GM12892 (cell line): ENCODE data around the gene CALML5. TPM values are rescaled to one million over a fixed set of nuclear protein-coding genes. Genes with fewer than 3 reads are reported as not detected.

Experiments
- DNase-seq: peaks from one replicate; pipeline ENCODE4 v3.0.0; 2011; ENCODE audit not compliant: insufficient read length
- FAIRE-seq: peaks from 2 replicates; lab custom pipeline; 2011; peaks lifted over from hg19 to GRCh38; lab: Jason Lieb, UNC
- POLR2A ChIP-seq: IDR thresholded peaks from 2 replicates; pipeline ENCODE4 v1.6.1; 2011; ENCODE audit warnings: low read depth, low read length, control low read depth
- POLR2AphosphoS5 ChIP-seq: IDR thresholded peaks from 2 replicates; pipeline ENCODE4 v1.6.1; 2011; ENCODE audit warnings: low read depth, low read length, control low read depth
- TAF1 ChIP-seq: IDR thresholded peaks from 2 replicates; pipeline ENCODE4 v1.6.1; 2011; ENCODE audit warnings: low read depth, mild to moderate bottlenecking, control low read depth, low read length, borderline replicate concordance
- polyA plus RNA-seq: library from polyadenylated mRNA; unstranded; fragments of >200 nt; gene quantifications from one replicate; pipeline ENCODE4 v1.2.1, GENCODE V29; 2012; ENCODE audit warnings: missing spikeins, inconsistent platforms; ENCODE audit not compliant: missing spikeins

The CALML5 gene, protein sequence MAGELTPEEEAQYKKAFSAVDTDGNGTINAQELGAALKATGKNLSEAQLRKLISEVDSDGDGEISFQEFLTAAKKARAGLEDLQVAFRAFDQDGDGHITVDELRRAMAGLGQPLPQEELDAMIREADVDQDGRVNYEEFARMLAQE
- not detected for polyA plus RNA-seq

- TF ChIP-seq POLR2AphosphoS5 (no peak), TAF1 (no peak), POLR2A (no peak)
- DNase-seq (no peak), FAIRE-seq (no peak)
Observed at GRCh38 chr10:5499493-5500140, at the start of gene CALML5. Gene CALML5 (minus strand): TSS chr10:5499570. CDS start chr10:5499438, 132 bp downstream.

DNA sequence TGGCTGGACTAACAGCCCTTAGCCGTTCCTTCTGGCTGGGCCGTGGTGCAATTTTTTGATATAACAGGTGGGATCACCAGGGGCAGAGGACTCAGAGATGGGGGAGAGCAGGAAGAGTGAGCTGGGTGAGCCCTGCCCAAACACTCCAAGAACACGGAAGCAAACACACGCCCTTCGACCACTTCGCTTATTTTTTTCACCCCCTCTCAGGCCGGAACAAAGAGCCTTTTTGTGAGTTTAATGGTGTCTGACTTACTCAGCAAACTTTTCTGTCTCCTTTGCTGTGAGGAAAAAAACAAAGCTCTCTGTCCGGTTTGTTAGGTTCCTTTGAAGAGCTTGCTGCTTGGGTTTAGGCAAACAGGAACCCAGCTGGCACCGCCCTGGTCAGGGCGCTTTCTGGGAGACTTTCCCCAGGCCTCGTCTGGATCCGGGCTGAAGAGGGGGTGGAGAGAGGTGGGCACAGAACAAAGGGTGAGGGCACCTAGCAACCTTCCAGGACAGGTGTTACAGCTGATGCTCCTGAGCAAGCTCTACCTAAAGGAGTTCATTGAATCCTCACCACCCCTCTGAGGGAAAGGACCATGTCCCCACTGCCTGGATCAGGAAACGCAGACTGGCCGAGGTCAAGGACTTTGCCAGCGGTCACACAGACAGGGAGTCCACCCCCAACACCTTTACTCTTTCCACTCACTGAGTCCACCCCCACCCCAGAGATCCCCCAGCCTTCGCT lies 48.7 kb upstream of the CALML5 start:
- TF ChIP-seq TAF1 (no peak), POLR2A (no peak), POLR2AphosphoS5 (no peak)
- DNase-seq (no peak), FAIRE-seq (no peak)

DNA sequence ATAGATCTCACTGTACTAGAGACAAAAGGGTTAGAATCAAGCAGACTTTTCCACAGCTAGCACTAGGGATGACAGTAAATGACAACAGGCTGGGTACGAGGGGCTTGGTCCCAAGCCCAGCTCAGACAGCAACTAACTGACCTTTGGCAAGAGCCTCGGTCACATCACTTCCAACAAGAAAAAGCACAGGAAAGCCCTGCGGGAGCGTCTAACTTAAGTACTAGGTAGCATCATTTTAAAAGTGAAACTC lies 48.2 kb upstream of the CALML5 start:
- FAIRE-seq: no peak
- no peak for TF ChIP-seq POLR2AphosphoS5
- TF ChIP-seq POLR2A: no peak
- no peak for TF ChIP-seq TAF1
- DNase-seq: no peak

DNA sequence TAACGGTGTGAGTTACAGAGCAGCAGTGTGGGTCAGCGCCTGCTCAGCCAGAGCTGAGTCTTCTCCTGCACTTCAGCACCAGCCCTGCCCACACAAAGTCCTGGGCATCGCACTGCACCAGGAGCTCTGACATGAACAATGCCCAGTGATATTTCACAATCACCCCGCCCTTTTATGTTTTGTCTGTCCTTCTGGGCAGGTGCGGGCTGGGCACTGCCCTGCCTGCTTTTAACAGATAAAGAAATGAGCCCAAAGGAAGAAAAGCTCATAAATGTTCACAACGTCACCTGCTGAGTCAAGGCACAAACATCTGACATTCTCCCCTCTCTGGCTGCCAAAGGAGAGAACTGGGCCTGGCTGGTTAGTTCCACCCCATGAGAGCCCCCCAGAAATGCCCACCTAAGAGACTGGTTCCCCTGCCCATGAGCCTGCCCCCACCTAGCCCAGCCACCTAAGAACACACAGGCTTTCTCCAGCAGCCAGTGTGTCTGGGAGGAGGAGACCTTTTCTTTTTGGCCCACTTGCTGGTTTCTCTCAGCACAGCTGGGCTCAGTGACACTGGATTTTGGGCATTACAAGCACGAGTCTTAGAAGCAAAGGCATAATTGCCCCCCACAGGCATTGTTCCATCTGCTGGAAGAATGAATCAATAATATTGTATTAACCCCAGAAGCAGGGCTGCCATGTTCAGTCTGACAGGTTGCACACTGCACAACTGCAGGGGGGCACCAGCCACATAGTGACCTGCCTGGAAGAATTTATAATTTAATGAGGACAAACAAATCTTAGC lies 47.7 kb upstream of the CALML5 start:
- DNase-seq (no peak), FAIRE-seq (no peak)
- no peak for TF ChIP-seq POLR2AphosphoS5
- TF ChIP-seq POLR2A: no peak
- no peak for TF ChIP-seq TAF1

DNA sequence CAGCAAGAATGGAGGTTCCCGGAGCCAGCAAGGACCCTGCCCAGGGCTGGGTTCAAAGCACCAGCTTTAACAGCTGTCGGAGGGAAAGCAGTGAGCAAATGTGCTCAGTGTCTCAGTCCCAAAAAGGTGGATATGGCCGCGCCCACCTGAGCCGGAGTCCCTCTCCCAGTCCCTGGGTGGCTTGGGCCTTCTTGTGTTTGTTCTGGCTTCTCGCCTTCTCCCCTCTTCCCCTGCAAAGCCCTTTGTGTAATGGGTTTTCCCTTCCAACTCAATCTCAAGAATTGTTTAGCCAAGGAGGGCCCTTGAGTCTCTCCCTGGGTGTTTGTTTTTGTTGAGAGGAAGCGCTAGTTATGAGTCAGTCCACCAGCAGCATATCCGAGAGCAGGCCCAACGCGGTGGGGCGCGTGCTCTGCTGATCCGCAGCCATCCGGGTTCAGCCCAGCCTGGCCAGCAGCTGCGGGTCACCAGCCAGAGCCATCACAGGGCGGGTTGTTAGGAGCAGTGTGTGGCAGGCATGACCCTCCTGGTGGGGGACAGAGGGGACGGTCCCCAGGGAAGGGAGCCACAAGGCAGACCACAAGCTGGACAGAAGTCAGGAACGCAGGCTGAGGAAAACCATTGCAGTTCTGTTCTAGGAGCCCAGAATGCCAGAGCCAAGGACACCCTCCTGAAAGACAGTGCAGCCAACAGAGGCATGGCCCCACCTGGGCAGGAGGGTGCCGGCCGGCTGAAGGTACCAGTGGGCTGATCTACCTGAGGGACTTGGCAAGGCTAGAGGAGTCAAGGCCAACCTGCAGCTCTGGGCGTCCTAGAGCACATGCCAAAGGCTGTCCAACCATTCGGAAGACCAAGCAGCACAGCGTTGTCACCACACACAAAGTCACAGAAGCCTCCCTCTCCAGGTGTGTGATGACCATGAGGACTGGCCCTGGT lies 46.7 kb upstream of the CALML5 start:
- DNase-seq (no peak), FAIRE-seq (no peak)
- no peak for TF ChIP-seq TAF1
- no peak for TF ChIP-seq POLR2A
- TF ChIP-seq POLR2AphosphoS5: no peak

GRCh38 chr10:5545426-5545777 lies 46.0 kb upstream of the CALML5 start:
- no peak for DNase-seq
- no peak for TF ChIP-seq TAF1
- no peak for TF ChIP-seq POLR2AphosphoS5
- no peak for TF ChIP-seq POLR2A
- FAIRE-seq: no peak

- TF ChIP-seq TAF1: no peak
- no peak for TF ChIP-seq POLR2A
- TF ChIP-seq POLR2AphosphoS5: no peak
- no peak for DNase-seq
- no peak for FAIRE-seq
Observed at GRCh38 chr10:5545011-5545410, 45.6 kb upstream of the CALML5 start.

- no peak for TF ChIP-seq TAF1
- no peak for TF ChIP-seq POLR2AphosphoS5
- TF ChIP-seq POLR2A: no peak
- FAIRE-seq: no peak
Observed at GRCh38 chr10:5544216-5544805, 44.9 kb upstream of the CALML5 start.

DNA sequence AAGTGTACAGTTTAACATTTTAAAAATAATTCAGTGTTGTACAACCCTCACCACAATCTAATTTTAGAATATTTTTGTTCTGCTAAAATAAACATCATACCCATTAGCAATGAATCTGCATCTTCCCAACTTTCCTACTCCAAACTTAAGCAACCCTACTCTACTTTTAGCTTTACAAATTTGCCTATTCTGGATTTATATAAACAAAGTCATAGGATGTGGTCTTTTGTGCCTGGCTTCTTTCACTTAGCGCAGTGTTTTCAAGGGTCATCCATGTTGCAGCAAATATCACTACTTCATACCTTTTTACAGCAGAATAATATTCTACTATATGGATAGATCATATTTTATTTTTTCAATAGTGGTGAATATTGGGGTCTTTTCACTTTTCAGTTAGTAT lies 44.3 kb upstream of the CALML5 start:
- FAIRE-seq: no peak
- DNase-seq: no peak
- TF ChIP-seq TAF1: no peak
- TF ChIP-seq POLR2AphosphoS5: no peak
- no peak for TF ChIP-seq POLR2A

More at GRCh38 chr10:5544216-5544805, 44.9 kb upstream of the CALML5 start:
- no peak for DNase-seq

- DNase-seq: no peak
- TF ChIP-seq TAF1: no peak
- no peak for TF ChIP-seq POLR2A
- TF ChIP-seq POLR2AphosphoS5: no peak
- FAIRE-seq: no peak
Observed at GRCh38 chr10:5542100-5542499, 42.7 kb upstream of the CALML5 start.

- DNase-seq (no peak), FAIRE-seq (no peak)
- no peak for TF ChIP-seq POLR2AphosphoS5
- no peak for TF ChIP-seq TAF1
Observed at GRCh38 chr10:5540891-5541290, 41.5 kb upstream of the CALML5 start.
